NCI-H2196 treated with DMSO at 0.1 percent for 48 hours (cell line): ENCODE data around the gene TCERG1L.
"Not testable (repeated sequence)": the region's sequence is repeated elsewhere in the genome, so short reads cannot be mapped to it uniquely, and the experiment has no call there.

ENCODE experiments used
- DNase-seq: peaks from one replicate; lab custom pipeline; 2025; ENCODE audit not compliant: unreplicated experiment; lab: John Stamatoyannopoulos, UW

The TCERG1L gene

DNA sequence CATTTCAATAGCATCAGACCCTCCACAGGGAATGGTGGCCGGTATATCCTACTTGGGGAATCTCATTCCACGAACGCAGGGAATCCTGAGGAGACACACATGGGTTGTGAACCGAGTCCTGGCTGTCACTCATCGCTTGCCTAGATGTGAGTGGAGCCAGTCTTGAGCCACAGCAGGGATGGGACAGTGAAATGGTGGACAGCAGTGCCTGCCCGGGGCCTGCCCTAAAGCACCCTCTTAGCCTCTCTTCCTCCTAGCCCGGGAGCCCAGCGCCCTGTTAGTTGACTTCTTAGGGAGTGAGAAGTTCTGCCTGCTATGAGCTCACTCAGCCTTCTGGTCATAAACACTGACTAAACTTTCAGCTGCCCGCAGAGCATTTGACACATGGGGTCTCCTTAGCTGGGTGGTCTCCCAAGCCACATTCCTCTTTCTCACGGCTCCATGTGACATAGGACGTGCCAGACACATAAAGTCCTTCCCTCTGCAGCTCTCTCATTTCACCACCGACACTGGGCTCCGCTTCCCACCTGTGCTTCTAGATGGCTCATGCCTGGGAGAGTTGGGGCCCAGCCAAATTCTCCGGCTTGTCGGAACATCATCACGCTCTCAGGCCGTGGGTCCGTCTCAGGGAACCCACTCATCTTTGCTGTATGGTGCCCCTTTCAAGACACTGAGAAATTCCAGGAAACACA lies 60.9 kb downstream of the TCERG1L start:
- DNase-seq = no peak

GRCh38 chr10:131249955-131250344 lies 61.6 kb downstream of the TCERG1L start:
- DNase-seq = no peak

DNA sequence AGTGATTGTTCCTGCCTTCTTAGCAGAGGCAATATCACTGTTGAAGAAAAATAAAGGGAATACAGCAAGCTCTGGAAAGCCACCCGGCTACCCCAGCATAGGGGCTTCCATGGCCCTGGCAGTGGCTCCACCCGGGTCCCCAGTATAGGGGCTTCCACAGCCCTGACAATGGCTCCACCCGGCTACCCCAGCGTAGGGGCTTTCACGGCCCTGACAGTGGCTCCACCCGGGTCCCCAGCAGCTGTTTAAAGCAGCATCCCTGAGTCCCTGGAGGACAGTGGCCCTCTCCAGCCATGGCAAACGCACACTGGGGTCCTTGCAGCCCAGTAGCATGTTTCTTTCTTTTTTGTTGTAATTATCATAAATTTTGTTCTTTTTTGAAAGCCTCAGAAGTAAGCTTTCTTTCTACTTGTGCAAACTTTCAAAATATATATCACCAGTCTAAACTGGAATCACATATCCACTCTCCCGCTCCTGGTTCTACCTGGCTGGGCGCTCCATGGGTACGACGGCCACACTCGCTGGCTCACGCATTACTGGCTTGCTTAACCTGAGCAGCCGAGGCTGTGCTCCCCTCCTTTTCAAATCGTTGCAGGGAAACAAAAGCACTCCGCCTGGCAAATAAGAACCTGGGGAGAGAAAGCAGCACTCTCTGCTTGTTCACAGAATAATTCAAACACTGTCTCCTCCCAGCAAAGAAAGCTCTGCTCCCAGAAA lies 62.1 kb downstream of the TCERG1L start:
- no peak for DNase-seq

DNA sequence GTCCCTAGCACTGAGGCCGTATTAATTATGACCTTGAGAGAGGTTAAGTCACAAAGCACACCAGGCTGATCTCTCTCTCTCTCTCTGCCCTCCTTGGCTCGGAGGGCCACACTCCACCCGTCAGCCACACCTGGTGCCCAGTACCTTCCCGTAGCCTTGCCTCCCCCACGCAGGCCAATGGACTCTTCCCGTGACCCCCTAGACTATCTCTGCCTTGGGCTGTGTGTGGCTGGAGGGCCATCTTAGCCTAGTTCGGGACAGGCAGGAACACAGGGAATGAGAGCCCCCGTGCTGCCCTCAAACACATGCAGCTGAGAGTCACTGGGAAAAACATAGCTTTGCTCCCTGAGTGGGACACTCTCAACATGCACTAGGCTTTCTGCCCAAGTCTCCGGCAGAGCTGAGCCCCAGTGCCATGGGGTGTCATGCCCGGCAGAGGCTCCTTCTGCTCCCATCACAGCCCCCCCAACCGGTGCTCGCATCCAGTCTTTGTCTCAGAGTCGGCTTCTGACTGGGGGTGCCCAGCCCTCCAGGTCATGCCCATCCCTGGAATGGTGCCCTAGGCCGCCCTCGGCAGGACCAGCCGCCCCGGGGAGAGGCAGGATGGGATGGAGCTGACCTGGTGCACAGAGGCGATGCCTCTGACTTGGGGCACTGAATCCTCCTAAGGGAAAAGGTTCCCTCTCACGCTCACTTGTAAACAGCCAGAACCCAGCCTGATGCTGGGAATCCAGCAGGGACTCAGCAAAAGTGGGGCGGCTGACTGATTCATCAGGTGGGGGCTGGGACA lies 63.0 kb downstream of the TCERG1L start:
- DNase-seq = no peak

DNA sequence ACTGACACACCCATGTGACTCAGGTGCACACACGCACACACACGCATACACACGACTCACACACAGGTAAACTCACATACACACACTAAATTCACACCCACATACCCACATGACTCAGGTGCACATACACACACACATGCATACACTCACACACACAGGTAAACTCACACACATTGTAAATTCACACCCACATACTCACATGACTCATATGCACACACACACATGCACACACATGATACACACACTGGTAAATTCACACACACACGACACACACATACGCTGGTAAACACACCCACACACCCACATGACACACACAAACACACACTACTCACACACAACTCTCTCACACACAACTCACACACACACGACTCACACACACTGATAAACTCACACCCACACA lies 63.6 kb downstream of the TCERG1L start:
- DNase-seq = no peak

DNA sequence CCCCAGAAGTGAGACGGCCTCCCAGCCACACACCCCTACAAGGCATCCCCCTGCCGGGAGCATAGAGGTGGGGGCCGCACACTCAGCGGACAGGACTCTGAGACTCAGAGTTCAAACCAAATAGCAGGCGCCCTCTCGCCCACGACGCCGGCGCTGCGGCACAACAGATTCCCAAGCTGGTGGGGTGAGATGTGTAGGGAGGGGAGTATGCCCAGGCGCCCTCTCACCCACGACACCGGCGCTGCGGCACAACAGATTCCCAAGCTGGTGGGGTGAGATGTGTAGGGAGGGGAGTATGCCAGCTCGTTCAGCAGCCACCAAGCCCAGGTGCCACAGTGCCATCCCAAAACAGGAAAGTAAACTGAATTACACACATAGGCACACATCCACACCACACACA lies 64.7 kb downstream of the TCERG1L start:
- no peak for DNase-seq

GRCh38 chr10:131246089-131246488 lies 65.4 kb downstream of the TCERG1L start:
- DNase-seq = no peak

DNA sequence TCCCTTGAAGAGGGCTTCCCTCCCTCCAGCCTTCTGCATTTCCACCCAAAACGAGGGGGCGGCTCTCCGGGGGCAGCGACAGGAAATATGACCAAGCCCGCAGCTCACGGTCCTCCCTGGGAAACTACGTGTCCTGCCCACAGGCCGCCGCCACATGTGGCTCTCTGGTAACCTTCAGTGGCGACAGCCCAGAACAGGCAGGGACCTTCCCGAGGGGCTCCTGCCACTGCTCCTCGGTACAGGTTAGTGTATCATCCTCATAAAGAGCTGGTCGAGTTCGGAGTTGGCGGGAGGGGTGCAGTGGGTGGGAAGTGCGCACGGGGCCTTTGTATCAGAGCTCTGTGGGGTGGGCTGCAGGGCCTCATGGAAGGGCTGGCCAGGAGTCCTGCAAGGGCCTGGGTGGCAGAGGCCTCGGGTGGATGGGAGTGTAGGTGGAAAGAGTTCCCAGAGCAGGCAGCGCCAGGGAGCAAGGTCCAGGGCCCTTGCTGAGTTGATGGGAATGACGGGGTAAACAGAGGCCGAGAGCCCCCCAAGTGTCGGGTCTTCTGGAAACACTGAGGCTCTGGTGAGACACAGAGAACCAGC lies 66.0 kb downstream of the TCERG1L start:
- DNase-seq = no peak

DNA sequence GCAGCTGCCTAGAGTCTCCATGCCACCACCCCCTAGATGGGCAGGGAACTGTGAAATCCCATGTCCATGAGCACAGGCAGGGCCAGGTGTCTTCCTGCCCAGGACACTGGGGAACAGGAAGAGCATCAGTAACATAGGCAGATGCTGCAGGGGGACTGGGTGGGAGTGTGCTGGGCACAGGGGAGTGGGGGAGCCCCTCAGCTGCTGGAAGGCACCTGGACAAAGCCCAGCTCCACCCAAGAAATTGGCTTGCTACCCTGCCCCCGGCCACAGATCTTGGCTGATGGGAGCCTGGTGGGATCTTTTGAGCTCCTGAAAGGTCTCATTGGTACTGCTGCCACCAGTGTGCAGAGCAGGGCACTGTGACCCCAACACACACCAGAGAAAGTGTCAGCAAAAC lies 66.7 kb downstream of the TCERG1L start:
- no peak for DNase-seq

- DNase-seq = no peak
Measured at GRCh38 chr10:131243076-131243475, 68.4 kb downstream of the TCERG1L start.

- no peak for DNase-seq
Measured at GRCh38 chr10:131242007-131242406, 69.5 kb downstream of the TCERG1L start.

DNA sequence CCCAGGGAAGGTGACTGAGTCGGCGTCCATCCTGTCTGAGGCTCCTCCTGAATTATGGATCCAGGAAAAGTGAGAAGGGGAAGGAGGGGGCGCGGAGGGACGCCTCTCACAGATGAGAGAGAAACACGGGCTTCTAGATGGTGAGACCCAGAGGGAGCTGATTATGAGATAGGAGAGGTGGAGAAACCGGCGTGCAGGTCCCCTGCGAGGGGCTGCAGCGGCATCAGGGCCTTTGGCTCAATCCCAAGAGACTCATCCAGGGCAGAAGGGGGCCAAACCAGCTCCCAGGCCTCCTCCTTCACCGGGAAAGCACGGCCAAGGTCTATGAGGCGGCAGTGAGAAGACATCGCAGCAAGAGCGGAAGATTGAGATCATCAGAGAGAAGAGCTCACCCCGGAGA lies 70.8 kb downstream of the TCERG1L start:
- DNase-seq = no peak

- no peak for DNase-seq
Measured at GRCh38 chr10:131239926-131240325, 71.6 kb downstream of the TCERG1L start.

DNA sequence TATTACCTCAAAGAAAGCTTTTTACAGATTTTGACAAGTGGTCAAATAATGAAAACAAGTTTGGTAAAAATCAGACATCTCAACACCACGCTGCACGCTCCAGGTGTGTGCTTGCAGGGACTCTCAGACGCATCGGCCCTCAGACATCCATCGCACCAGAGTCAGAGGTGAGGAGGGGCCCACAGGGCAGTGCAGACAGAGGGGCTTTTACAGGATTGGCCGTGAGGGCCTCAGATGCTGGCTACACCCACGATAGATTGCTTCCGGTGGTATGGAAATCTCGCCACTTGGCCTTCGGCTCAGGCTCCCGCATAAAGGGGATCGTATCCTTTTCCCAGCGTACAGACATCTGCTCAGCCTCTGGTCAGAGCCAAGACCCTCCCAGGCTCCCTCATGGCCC lies 72.1 kb downstream of the TCERG1L start:
- no peak for DNase-seq

DNA sequence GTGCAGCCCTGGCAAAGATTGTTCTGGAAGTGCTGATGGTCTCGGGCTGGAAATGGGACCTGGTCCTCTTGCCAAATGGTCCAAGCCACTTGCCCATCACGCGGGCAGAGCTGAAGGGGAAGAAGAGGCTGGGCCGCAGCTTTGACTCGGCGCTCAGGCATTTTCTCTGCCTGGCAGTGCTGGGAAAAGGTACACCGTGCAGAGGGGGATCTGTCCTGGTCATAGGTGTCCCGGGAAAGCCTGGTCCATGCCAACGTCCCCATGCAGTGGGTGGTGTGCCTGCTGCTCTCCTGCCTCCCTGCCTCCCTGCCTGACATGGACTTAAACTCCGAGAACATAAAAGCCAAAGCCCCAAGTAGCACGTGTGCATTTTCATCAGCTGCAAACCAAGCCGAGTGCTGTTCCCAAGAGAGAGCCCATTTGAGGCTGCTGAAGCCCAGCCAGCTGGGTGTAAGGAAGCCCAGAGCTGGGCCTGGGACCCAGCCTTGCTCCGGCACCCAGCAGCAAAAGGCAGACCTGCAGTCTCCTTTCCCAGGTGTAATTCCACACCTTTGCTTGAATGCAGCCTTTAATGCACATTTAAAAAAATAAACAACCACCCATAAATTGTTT lies 72.7 kb downstream of the TCERG1L start:
- DNase-seq = no peak

DNA sequence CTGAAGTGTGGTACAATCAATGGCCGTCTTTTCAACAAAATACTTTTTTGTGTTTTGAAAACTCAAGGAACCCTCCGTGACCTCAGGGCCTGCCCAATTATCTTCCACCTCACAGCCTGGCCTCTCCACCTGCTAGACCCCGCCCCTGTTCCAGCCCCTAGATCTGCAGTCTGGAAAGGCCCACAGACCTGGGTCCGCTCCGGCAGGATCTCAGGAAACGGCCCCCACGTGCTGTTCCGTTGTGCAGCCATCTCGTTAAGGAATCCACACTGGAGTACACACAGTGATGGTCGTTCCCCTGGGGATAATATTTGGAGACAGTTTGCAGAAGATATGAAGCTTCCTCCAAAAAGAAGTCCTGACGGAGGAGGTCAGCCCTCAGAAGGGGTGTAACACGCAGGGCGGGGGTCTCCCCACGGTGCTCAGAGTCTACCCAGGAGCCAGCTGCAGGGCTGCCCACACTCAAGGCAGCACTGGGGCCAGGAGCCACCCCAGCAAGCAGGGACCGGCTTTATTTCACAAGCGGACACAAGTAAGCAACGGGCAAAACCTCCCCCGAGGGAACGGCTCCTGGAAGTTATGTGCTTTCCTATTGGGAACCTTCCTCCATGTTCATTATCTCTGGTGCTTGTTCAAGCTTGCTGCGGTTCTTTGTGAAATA lies 73.4 kb downstream of the TCERG1L start:
- no peak for DNase-seq

DNA sequence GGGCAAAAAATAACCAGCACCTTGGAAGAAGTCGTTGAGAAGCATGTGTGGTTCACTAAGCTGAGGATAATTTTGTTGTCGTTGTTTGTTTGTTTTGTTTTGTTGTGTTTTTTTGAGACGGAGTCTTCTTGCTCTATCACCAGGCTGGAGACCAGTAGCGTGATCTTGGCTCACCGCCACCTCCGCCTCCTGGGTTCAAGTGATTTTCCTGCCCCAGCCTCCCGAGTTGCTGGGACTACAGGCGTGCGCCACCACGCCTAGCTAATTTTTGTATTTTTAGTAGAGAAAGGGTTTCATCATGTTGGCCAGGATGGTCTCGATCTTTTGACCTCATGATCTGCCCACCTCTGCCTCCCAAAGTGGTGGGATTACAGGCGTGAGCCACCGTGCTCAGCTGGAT lies 76.9 kb downstream of the TCERG1L start:
- not testable (repeated sequence) for DNase-seq

DNA sequence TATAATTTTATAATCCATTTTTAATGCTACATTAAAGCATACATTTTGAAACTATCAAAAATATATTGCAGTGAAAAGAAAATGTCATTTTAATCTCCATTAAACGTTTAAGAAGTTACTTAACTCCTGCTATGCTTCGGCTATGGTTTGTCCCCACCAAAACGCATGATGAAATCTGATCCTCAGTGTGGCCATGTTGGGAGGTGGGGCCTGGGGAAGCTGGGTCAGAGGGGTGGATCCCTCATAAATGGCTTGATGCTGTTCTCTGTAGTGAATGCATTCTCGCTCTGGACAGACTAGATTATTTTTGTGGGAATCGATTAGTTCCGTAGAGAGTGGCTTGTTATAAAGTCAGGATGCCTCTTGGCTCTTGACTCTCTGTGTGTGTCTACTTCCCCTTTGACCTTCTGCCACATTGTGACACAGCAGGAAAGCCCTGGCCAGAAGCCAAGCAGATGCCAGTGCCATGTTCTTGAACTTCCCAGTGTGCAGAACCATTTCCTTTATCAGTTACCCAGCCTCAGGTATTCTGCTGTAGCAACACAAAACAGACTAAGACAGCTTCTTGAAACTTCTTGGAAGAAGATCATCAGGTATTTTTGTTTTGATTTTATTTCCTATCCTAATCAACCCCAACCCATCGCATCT lies 77.8 kb downstream of the TCERG1L start:
- DNase-seq = no peak

DNA sequence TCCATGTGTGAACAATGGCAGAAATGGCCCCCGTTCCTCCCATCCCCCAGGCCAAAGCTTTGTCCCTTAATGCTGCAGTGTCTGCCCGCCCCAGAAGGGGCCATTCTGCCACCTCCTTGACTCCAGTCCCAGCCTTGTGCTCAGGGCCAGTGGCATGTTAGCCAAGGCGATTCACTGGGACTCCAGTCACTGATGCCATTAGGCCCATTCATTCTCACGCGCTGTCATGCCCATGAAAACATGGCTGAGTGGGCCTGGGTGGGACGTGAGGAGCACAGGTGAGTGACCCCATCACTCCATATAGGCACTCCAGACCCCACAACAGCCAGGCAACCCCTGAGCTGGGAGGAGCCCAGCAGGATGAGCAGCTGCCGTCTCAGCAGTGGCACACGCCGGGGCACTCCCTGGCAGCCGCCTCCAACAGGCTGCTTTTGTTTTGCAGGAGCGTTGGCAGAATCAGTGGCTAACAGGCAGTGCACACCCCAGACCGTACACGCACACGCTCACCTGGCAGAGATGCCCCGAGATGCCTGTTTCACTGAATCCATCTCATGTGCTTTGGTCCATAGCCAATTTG lies 79.5 kb downstream of the TCERG1L start:
- no peak for DNase-seq
